HEK293 (cell line): Measurements from ENCODE around the gene NAA20.

ENCODE experiments used
- CTCF ChIA-PET: fragments of 350-600 bp; formaldehyde crosslinking; extraction: SDS; loops from one replicate; lab custom pipeline; 2021; ENCODE audit warnings: antibody characterized with exemption; lab: Yijun Ruan, JAX
- POLR2A ChIA-PET: fragments of 300-600 bp; formaldehyde crosslinking; extraction: SDS; loops from one replicate; lab custom pipeline; 2020; ENCODE audit warnings: antibody characterized with exemption, inconsistent platforms; lab: Yijun Ruan, JAX
- H3K27ac ChIP-seq: fragments of 200-500 bp; sonication (Bioruptor generic); 2 replicates; pipeline ENCODE4 v1.5.1; 2014; ENCODE audit warnings: low read depth, low read length, control low read depth, inconsistent platforms; ENCODE audit errors: extremely low read depth
- H3K36me3 ChIP-seq, 2 experiments: fragments of 200-500 bp in 1 of 2; sonication (Bioruptor generic) in 1 of 2; 1 replicate in 1 of 2; 2 replicates in 1 of 2; pipeline ENCODE4 v1.5.1; 2014 to 2017; ENCODE audit warnings: inconsistent platforms in 2 of 2, low read length in 2 of 2; ENCODE audit not compliant: control insufficient read depth in 2 of 2, insufficient read depth in 1 of 2
- H3K4me1 ChIP-seq: fragments of 200-500 bp; sonication (Bioruptor generic); 2 replicates; pipeline ENCODE4 v1.5.1; 2014; ENCODE audit warnings: mild to moderate bottlenecking, low read length, inconsistent platforms; ENCODE audit not compliant: control insufficient read depth, insufficient read depth
- H3K4me3 ChIP-seq: 2 replicates; pipeline ENCODE4 v1.5.1; 2011; ENCODE audit warnings: low read depth, mild to moderate bottlenecking, control low read depth, low read length, moderate library complexity
- H3K9me3 ChIP-seq: fragments of 200-500 bp; sonication (Bioruptor generic); 2 replicates; pipeline ENCODE4 v1.5.1; 2014; ENCODE audit warnings: low read depth, low read length, inconsistent platforms; ENCODE audit not compliant: control insufficient read depth, insufficient read depth
- ATF2 ChIP-seq: fragments of 450-650 bp; formaldehyde crosslinking; IDR thresholded peaks from 2 replicates; pipeline ENCODE4 v1.5.1; 2016; ENCODE audit warnings: missing biosample characterization, missing genetic modification characterization, low read depth
- BCL11A ChIP-seq: fragments of 450-650 bp; formaldehyde crosslinking; IDR thresholded peaks from 2 replicates; pipeline ENCODE4 v1.5.1; 2016; ENCODE audit warnings: low read depth, missing biosample characterization, missing genetic modification characterization
- CTCF ChIP-seq: fragments of 450-650 bp; formaldehyde crosslinking; IDR thresholded peaks from 2 replicates; pipeline ENCODE4 v1.5.1; 2016; ENCODE audit warnings: missing biosample characterization, missing genetic modification characterization
- ELK4 ChIP-seq: IDR thresholded peaks from 2 replicates; pipeline ENCODE4 v1.6.1; 2011; ENCODE audit warnings: mild to moderate bottlenecking, low read depth, low read length, borderline replicate concordance
- GLI4 ChIP-seq: fragments of 450-650 bp; formaldehyde crosslinking; IDR thresholded peaks from 2 replicates; pipeline ENCODE4 v1.5.1; 2016; ENCODE audit warnings: missing biosample characterization, missing genetic modification characterization
- IKZF3 ChIP-seq: fragments of 450-650 bp; IDR thresholded peaks from 2 replicates; pipeline ENCODE4 v1.5.0; 2018; ENCODE audit warnings: missing biosample characterization, mild to moderate bottlenecking, missing genetic modification characterization, moderate library complexity
- KLF7 ChIP-seq: fragments of 450-650 bp; formaldehyde crosslinking; IDR thresholded peaks from 2 replicates; pipeline ENCODE4 v1.5.1; 2016; ENCODE audit warnings: missing biosample characterization, missing genetic modification characterization, borderline replicate concordance
- MYNN ChIP-seq: fragments of 450-650 bp; formaldehyde crosslinking; IDR thresholded peaks from 2 replicates; pipeline ENCODE4 v1.5.1; 2016; ENCODE audit warnings: missing biosample characterization, missing genetic modification characterization, borderline replicate concordance
- PRDM10 ChIP-seq: fragments of 450-650 bp; formaldehyde crosslinking; IDR thresholded peaks from 2 replicates; pipeline ENCODE4 v1.5.1; 2016; ENCODE audit warnings: missing biosample characterization, missing genetic modification characterization
- REPIN1 ChIP-seq: fragments of 450-650 bp; formaldehyde crosslinking; IDR thresholded peaks from 2 replicates; pipeline ENCODE4 v1.5.1; 2017; ENCODE audit warnings: missing biosample characterization, missing genetic modification characterization, low read depth
- SETDB1 ChIP-seq: IDR thresholded peaks from one replicate; pipeline ENCODE4 v1.6.1; 2017; ENCODE audit warnings: mild to moderate bottlenecking, low read length, moderate library complexity, mixed read lengths; ENCODE audit not compliant: insufficient read length
- ZBTB8A ChIP-seq: fragments of 450-650 bp; formaldehyde crosslinking; IDR thresholded peaks from 2 replicates; pipeline ENCODE4 v1.5.1; 2016; ENCODE audit warnings: missing biosample characterization, missing genetic modification characterization
- ZFP69B ChIP-seq: fragments of 450-650 bp; formaldehyde crosslinking; IDR thresholded peaks from 2 replicates; pipeline ENCODE4 v1.5.1; 2016; ENCODE audit warnings: missing biosample characterization, missing genetic modification characterization
- ZNF138 ChIP-seq: fragments of 450-650 bp; formaldehyde crosslinking; IDR thresholded peaks from 2 replicates; pipeline ENCODE4 v1.5.1; 2016; ENCODE audit warnings: missing biosample characterization, missing genetic modification characterization, borderline replicate concordance
- ZNF146 ChIP-seq: fragments of 450-650 bp; formaldehyde crosslinking; IDR thresholded peaks from 2 replicates; pipeline ENCODE4 v1.5.1; 2016; ENCODE audit warnings: missing biosample characterization, missing genetic modification characterization
- ZNF148 ChIP-seq: fragments of 450-650 bp; formaldehyde crosslinking; IDR thresholded peaks from 2 replicates; pipeline ENCODE4 v1.5.0; 2017; ENCODE audit warnings: missing biosample characterization, missing genetic modification characterization, borderline replicate concordance
- ZNF174 ChIP-seq: fragments of 450-650 bp; formaldehyde crosslinking; IDR thresholded peaks from 2 replicates; pipeline ENCODE4 v1.5.0; 2017; ENCODE audit warnings: missing biosample characterization, mild to moderate bottlenecking, missing genetic modification characterization
- ZNF350 ChIP-seq: fragments of 450-650 bp; formaldehyde crosslinking; IDR thresholded peaks from 2 replicates; pipeline ENCODE4 v1.5.0; 2017; ENCODE audit warnings: missing biosample characterization, mild to moderate bottlenecking, missing genetic modification characterization
- ZNF404 ChIP-seq: fragments of 450-650 bp; formaldehyde crosslinking; IDR thresholded peaks from 2 replicates; pipeline ENCODE4 v1.5.1; 2017; ENCODE audit warnings: missing biosample characterization, missing genetic modification characterization
- ZNF423 ChIP-seq: fragments of 450-650 bp; formaldehyde crosslinking; IDR thresholded peaks from 2 replicates; pipeline ENCODE4 v1.5.1; 2016; ENCODE audit warnings: missing biosample characterization, missing genetic modification characterization
- ZNF426 ChIP-seq: fragments of 450-650 bp; formaldehyde crosslinking; IDR thresholded peaks from 2 replicates; pipeline ENCODE4 v1.5.1; 2017; ENCODE audit warnings: missing biosample characterization, missing genetic modification characterization, mild to moderate bottlenecking, inconsistent platforms, moderate library complexity
- ZNF548 ChIP-seq: fragments of 450-650 bp; formaldehyde crosslinking; IDR thresholded peaks from 2 replicates; pipeline ENCODE4 v1.5.1; 2016; ENCODE audit warnings: missing biosample characterization, missing genetic modification characterization
- ZNF600 ChIP-seq: fragments of 450-650 bp; formaldehyde crosslinking; IDR thresholded peaks from 2 replicates; pipeline ENCODE4 v1.5.1; 2016; ENCODE audit warnings: missing biosample characterization, missing genetic modification characterization
- ZNF76 ChIP-seq: fragments of 450-650 bp; formaldehyde crosslinking; IDR thresholded peaks from 2 replicates; pipeline ENCODE4; 2016; ENCODE audit warnings: low read depth, missing biosample characterization, missing genetic modification characterization, borderline replicate concordance
- ZNF776 ChIP-seq: fragments of 450-650 bp; formaldehyde crosslinking; IDR thresholded peaks from 2 replicates; pipeline ENCODE4 v1.5.0; 2017; ENCODE audit warnings: missing biosample characterization, missing genetic modification characterization, borderline replicate concordance
- ZNF777 ChIP-seq: fragments of 450-650 bp; formaldehyde crosslinking; IDR thresholded peaks from 2 replicates; pipeline ENCODE4 v1.5.1; 2017; ENCODE audit warnings: missing biosample characterization, missing genetic modification characterization, borderline replicate concordance

Gene NAA20

GRCh38 chr20:19996222-19996621, 20.9 kb upstream of the NAA20 start:
- ChIA-PET POLR2A (no interaction called here), CTCF (interaction anchor here (0.7 to 0.9 kb wide), 2 partner anchors 93 to 321 kb away, joined by 3 read pairs; no protein-coding TSS in a partner anchor)
- peaks cover 13% of the 10 kb centered on the region for H3K4me1 ChIP-seq
- H3K4me3 ChIP-seq: no peak overlapping the region
- H3K9me3 ChIP-seq: no peaks in the 10 kb centered on the region
- H3K27ac ChIP-seq: no peak overlapping the region
- peaks cover 0 to 3% of the 10 kb centered on the region in 2 experiments; a peak in 1 of 3 replicates for H3K36me3 ChIP-seq
- TF ChIP-seq PRDM10 (tag by site-specific recombination) (no peak), SETDB1 (no peak), ZNF777 (tag by site-specific recombination) (no peak), ZFP69B (tag by site-specific recombination) (no peak), ZNF350 (tag by site-specific recombination) (no peak), ZNF76 (no peak), ZNF174 (no peak), ZBTB8A (tag by site-specific recombination) (no peak), BCL11A (tag by site-specific recombination) (no peak), ZNF426 (tag by site-specific recombination) (no peak), MYNN (no peak)

- CTCF ChIA-PET: interaction anchor here (0.5 to 1.1 kb wide), 3 partner anchors 94 to 1535 kb away, joined by 3 read pairs; no protein-coding TSS in a partner anchor
- peaks cover 13% of the 10 kb centered on the region for H3K4me1 ChIP-seq
- no peaks in the 10 kb centered on the region for H3K9me3 ChIP-seq
- H3K36me3 ChIP-seq: peaks cover 0 to 3% of the 10 kb centered on the region in 2 experiments; a peak in 1 of 3 replicates
- no peak overlapping the region for H3K4me3 ChIP-seq
- no peak overlapping the region for H3K27ac ChIP-seq
- POLR2A ChIA-PET: no interaction called here
- TF ChIP-seq ZNF146 (tag by site-specific recombination) (no peak), ZNF423 (tag by site-specific recombination) (no peak), REPIN1 (tag by site-specific recombination) (no peak), ZNF148 (tag by site-specific recombination) (no peak), ZNF426 (tag by site-specific recombination) (no peak), ELK4 (no peak), ATF2 (tag by site-specific recombination) (no peak), ZNF548 (tag by site-specific recombination) (no peak), GLI4 (no peak), KLF7 (tag by site-specific recombination) (no peak), CTCF (no peak), ZNF600 (tag by site-specific recombination) (no peak), ZNF776 (tag by site-specific recombination) (no peak), ZNF404 (tag by site-specific recombination) (no peak), ZNF138 (tag by site-specific recombination) (no peak), IKZF3 (no peak)
Measured at GRCh38 chr20:19996917-19997316, 20.2 kb upstream of the NAA20 start.
